Measurements from ENCODE around the gene LRMDA. TPM values are rescaled to one million over a fixed set of nuclear protein-coding genes. Genes with fewer than 3 reads are reported as not detected.

LRMDA gene
- total RNA-seq, 3 donors from 2014 or later, result 9.4 to 14.9 (median 10.3) TPM

DNA sequence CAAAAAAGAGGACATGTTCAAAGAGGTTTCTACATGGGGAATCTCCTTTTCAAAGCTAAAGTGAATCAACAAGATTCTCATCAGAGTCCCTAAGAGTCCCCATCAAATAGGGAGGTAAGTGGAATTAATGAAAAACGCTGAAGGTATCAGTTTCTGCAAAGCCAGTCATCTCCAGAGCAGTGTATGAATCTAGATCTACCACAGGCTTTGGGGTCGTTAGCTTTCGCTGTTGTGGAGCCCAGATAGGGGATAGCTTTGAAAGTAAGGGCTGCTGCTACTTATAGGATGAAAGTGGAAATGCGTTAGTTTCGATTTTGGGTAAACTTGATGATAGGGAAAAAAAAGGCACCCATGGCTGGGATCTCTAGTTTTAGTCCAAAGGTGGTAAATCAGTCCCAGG, 748.4 kb downstream of the LRMDA start:
- no peak overlapping the region for H3K4me3 ChIP-seq
- intact Hi-C loops (cut with DNase I, micrococcal nuclease), result no loop called here
- ATAC-seq (no peak), DNase-seq (no peak)
- no peaks in the 10 kb centered on the region for H3K9me3 ChIP-seq
- H3K4me1 ChIP-seq (ENCODE audit: low read depth), result no peaks in the 10 kb centered on the region
- no peaks in the 10 kb centered on the region for H3K36me3 ChIP-seq (ENCODE audit: low read depth)
- TF ChIP-seq, protein P1, sequence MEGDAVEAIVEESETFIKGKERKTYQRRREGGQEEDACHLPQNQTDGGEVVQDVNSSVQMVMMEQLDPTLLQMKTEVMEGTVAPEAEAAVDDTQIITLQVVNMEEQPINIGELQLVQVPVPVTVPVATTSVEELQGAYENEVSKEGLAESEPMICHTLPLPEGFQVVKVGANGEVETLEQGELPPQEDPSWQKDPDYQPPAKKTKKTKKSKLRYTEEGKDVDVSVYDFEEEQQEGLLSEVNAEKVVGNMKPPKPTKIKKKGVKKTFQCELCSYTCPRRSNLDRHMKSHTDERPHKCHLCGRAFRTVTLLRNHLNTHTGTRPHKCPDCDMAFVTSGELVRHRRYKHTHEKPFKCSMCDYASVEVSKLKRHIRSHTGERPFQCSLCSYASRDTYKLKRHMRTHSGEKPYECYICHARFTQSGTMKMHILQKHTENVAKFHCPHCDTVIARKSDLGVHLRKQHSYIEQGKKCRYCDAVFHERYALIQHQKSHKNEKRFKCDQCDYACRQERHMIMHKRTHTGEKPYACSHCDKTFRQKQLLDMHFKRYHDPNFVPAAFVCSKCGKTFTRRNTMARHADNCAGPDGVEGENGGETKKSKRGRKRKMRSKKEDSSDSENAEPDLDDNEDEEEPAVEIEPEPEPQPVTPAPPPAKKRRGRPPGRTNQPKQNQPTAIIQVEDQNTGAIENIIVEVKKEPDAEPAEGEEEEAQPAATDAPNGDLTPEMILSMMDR (IDR thresholded peaks at IDR 0.05), result no peak

DNA sequence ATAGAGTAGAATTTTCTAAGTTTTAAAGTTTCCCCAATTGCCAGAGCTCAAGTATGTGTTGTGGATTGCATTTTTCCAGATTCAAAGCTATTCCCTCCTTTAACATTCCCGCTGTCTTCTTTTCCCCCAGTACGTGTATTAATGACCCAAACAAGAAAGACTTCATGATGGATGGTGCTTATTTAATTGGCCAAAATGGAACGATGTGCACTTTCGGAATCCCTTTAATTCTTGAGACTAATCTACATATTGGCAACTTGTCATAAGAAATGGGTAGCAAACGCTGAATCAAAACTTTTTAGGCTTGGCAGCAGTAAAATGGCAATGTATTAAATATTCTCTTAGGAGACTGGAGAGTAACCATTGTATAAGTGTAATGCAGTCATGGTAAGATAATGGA, 753.2 kb downstream of the LRMDA start:
- TF ChIP-seq, protein P1 (IDR thresholded peaks at IDR 0.05), result no peak
- intact Hi-C loops (cut with DNase I, micrococcal nuclease), result no loop called here
- Histone ChIP-seq H3K36me3 (ENCODE audit: low read depth) (no peaks in the 10 kb centered on the region), H3K4me3 (no peak overlapping the region), H3K9me3 (no peaks in the 10 kb centered on the region), H3K4me1 (ENCODE audit: low read depth) (no peaks in the 10 kb centered on the region)
- DNase-seq (no peak), ATAC-seq (no peak)

DNA sequence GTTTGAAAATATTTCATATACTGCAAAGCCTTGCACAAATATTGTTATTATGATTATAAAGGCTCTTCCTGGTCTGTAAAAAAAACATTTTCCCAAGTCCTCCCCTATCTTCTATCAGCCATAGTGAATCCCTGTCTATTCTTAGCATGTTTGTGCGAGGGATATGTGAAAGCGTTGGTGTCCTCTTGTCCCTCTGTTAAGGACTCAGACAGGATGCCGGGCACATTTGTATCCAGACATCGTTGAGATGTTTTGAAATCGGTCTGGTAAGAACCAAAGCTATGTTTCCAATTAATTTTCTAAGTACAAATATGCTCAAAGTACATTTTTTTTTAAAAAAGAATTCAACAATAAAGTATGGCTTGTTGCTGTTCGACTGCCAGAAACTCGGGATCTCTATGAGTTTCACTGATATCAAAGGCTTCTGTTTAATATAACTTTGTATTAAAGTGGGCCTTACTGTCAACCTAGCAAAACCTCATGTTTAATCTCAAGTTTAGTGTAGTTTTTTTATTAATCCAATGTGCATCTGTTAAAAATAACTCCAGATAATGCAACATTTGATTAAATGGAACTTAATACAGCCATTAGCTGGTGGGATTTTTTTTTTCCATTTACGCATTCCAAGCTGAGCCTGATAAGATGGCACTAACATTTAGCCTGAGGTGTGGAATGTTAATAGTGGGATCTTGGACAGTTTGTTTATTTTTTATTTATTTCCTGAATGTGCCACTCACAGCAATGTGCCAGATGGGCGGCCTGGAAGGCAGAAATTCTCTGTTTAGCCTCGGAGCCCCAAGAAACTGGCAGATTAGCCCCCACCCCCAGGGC, 754.3 kb downstream of the LRMDA start:
- intact Hi-C loops (cut with DNase I, micrococcal nuclease), result no loop called here
- Histone ChIP-seq H3K9me3 (no peaks in the 10 kb centered on the region), H3K4me1 (ENCODE audit: low read depth) (no peaks in the 10 kb centered on the region), H3K4me3 (no peak overlapping the region), H3K36me3 (ENCODE audit: low read depth) (no peaks in the 10 kb centered on the region)
- ATAC-seq (no peak), DNase-seq (no peak)
- TF ChIP-seq, protein P1 (IDR thresholded peaks at IDR 0.05), result no peak

DNA sequence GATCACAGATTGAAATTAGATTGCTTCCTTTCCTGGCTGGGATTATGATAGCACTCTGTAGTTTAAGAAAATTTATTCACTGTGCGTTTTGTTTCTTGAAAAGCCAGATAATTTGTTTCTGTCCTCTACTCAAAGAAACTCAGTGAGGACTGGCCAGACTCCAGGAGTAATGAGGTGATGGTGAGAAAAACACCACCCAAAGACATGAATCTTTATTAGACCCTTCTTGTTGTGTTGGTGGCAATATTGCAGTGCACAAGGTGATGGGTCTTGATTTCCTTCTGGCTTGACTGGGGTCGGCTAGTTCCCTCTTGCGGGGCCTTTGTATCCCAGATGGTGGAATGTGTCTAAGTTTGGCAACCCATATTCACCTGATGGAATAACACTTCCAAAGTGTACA, 756.8 kb downstream of the LRMDA start:
- intact Hi-C loops (cut with DNase I, micrococcal nuclease), result no loop called here
- DNase-seq (no peak), ATAC-seq (no peak)
- Histone ChIP-seq H3K4me3 (no peak overlapping the region), H3K4me1 (ENCODE audit: low read depth) (no peaks in the 10 kb centered on the region), H3K36me3 (ENCODE audit: low read depth) (no peaks in the 10 kb centered on the region), H3K9me3 (no peaks in the 10 kb centered on the region)
- TF ChIP-seq, protein P1 (IDR thresholded peaks at IDR 0.05), result no peak

DNA sequence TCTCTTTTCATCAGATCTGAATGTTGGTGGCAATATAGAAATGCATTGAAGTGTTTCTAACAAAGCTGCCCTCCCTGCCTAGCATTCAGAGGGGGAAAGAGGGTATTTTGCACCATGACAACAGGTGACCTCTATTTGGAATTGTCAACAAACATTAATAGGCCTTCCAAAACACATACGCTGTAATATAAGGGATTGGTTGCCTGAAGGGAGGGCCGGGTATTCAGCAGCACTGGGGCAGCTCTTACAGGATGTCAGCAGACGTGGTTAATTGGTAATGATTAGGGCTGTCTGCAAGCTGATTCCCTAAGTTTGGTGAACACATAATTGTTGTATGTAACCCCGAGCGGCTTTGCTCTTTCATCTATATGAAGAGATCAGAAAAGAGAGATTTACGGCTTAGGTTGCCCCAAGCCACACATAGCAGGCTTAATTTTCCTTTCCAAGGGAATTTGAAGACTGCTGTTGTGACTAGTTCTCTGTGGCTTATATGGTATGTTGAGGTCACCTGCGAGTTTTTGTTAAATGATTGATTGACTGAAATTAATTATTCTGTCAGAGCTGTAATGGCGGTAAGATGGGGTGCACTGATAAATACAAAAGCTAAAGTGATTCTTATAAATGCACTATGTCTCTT, 759.3 kb downstream of the LRMDA start:
- no peak for DNase-seq
- Histone ChIP-seq H3K36me3 (ENCODE audit: low read depth) (no peaks in the 10 kb centered on the region), H3K4me3 (no peak overlapping the region), H3K9me3 (no peaks in the 10 kb centered on the region), H3K4me1 (ENCODE audit: low read depth) (no peaks in the 10 kb centered on the region)
- intact Hi-C loops (cut with DNase I, micrococcal nuclease), result no loop called here
- TF ChIP-seq, protein P1 (IDR thresholded peaks at IDR 0.05), result no peak
- no peak for ATAC-seq

All from mucosa of descending colon (tissue), 3 donors.